IPS-20b (cell line): ENCODE results near the gene GRIK2.

Experiments
- H3K27ac ChIP-seq: one replicate; pipeline ENCODE4 v1.5.1; 2013; ENCODE audit warnings: low read length
- H3K27me3 ChIP-seq: 2 replicates; pipeline ENCODE4 v1.6.1; 2013; ENCODE audit warnings: mild to moderate bottlenecking, low read length, inconsistent platforms; ENCODE audit not compliant: insufficient read depth
- H3K36me3 ChIP-seq: 2 replicates; pipeline ENCODE4 v1.6.1; 2013; ENCODE audit warnings: low read depth, mild to moderate bottlenecking, inconsistent platforms, low read length, moderate library complexity; ENCODE audit not compliant: insufficient read depth
- H3K4me1 ChIP-seq: 2 replicates; pipeline ENCODE4 v1.6.1; 2013; ENCODE audit warnings: mild to moderate bottlenecking, control low read depth, inconsistent platforms, low read length, moderate library complexity; ENCODE audit not compliant: insufficient read depth
- H3K4me3 ChIP-seq: 2 replicates; pipeline ENCODE4 v1.5.1; 2013; ENCODE audit warnings: mild to moderate bottlenecking, low read length, inconsistent platforms
- H3K9ac ChIP-seq: 2 replicates; pipeline ENCODE4 v1.6.1; 2013; ENCODE audit warnings: low read depth, mild to moderate bottlenecking, inconsistent platforms, low read length, moderate library complexity
- H3K9me3 ChIP-seq: 2 replicates; pipeline ENCODE4 v1.6.1; 2013; ENCODE audit warnings: mild to moderate bottlenecking, low read depth, low read length, inconsistent platforms; ENCODE audit not compliant: insufficient read depth

Gene GRIK2

DNA sequence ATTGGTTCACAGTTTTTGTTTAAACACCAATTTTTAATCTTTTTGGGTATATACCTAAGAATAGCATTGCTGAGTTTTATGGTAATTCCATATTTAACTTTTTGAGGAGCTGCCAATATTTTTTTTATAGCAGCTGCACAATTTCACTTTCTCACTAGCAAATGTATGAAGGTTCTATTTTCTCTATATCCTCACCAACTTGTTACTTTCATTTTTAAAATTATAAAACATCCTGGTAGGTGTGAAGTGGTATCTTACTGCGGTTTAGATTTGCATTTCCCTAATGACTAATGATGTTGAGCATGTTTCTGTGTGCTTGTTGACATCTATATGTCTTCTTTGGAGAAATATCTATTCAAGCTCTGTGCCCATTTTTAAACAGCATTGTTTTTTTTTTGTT lies 452.1 kb downstream of the GRIK2 start:
- no peaks in the 10 kb centered on the region for H3K36me3 ChIP-seq
- H3K27ac ChIP-seq = no peak overlapping the region
- H3K9me3 ChIP-seq = no peaks in the 10 kb centered on the region
- no peak overlapping the region for H3K9ac ChIP-seq
- H3K27me3 ChIP-seq = no peaks in the 10 kb centered on the region
- H3K4me3 ChIP-seq = no peak overlapping the region
- peaks cover 27% of the 10 kb centered on the region; the same call in 1 of the 2 replicates for H3K4me1 ChIP-seq

DNA sequence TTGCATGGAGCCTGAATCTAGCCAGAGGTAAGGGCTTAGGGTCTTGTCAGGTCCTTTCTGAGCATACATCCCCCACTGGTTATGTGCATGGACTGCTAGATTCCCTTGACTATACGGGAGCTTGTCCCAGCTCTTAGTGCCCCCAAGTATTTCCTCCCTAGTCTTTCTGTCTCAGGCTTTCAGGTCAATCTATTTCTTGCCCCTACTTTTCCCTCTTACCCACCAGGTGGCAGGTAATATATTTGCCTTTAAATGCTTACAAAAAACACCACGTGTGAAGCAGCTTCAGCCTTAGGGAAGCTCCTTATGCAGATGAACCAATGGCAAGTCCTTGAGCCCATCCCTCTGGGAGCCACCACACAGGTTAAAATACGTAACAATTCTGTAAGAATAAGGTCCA lies 454.2 kb downstream of the GRIK2 start:
- Histone ChIP-seq H3K27ac (no peak overlapping the region), H3K4me1 (peaks cover 27% of the 10 kb centered on the region; the same call in 1 of the 2 replicates), H3K36me3 (no peaks in the 10 kb centered on the region), H3K4me3 (peak overlapping the region; percentile 17; the same call in 1 of the 2 replicates), H3K9ac (peak overlapping the region; percentile 23; the same call in 1 of the 2 replicates), H3K9me3 (no peaks in the 10 kb centered on the region), H3K27me3 (no peaks in the 10 kb centered on the region)

DNA sequence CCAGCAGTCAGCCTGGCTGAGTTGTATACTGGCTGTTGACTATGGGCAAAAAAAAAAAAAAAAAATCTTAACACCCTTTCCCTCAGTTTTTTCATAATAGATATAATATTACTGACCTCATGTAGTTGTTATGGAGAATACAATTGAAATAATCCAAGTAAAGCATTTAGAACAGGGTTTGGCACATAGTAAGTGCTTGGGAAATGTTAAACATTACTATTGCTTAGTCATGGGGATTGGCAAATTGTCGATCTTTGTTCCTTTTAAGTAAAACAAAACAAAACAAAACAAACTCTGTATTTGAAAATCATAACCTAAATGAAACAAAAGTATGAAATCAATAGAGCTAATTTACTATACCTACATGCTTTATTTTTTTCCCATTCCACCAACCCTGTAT lies 458.4 kb downstream of the GRIK2 start:
- Histone ChIP-seq H3K27ac (no peak overlapping the region), H3K27me3 (no peaks in the 10 kb centered on the region), H3K4me1 (peaks cover 17% of the 10 kb centered on the region; the same call in 1 of the 2 replicates), H3K36me3 (no peaks in the 10 kb centered on the region), H3K4me3 (no peak overlapping the region), H3K9me3 (no peaks in the 10 kb centered on the region), H3K9ac (no peak overlapping the region)

DNA sequence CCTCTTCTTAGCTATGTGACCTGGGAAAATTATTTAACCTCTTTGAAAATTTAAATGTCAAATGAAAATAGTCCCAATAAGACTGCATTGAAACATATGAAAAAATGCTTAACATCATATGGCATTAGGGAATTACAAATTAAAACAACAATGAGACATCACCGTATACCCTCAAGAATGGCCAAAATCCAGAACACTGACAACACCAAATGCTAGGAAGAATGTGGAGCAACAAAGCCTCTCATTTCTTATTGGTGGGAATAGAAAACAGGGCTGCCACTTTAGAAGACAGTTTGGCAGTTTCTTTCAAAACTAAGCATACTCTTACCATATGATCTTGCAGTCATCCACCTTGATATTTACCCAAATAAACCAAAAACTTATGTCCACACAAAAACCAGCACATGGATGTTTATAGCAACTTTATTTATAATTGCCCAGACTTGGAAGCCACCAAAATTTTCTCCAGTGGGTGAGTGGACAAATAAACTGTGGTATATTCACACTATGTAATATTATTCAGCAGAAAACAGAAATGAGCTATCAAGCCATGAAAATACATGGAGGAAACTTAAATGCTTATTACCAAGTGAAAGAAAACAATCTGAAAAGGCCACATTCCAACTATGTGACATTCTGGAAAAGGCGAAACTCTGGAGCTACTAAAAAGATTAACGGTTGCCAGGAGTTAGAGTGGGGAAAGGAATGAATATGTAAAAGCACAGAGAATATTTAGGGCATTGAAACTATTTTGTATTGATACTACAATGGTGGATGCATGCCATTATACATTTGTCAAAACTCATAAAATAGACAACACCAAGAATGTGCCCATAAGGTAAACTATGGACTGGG lies 459.9 kb downstream of the GRIK2 start:
- H3K4me3 ChIP-seq = no peak overlapping the region
- no peaks in the 10 kb centered on the region for H3K9me3 ChIP-seq
- H3K9ac ChIP-seq = no peak overlapping the region
- no peak overlapping the region for H3K27ac ChIP-seq
- peaks cover 6% of the 10 kb centered on the region; the same call in 1 of the 2 replicates for H3K4me1 ChIP-seq
- no peaks in the 10 kb centered on the region for H3K36me3 ChIP-seq
- H3K27me3 ChIP-seq = no peaks in the 10 kb centered on the region

DNA sequence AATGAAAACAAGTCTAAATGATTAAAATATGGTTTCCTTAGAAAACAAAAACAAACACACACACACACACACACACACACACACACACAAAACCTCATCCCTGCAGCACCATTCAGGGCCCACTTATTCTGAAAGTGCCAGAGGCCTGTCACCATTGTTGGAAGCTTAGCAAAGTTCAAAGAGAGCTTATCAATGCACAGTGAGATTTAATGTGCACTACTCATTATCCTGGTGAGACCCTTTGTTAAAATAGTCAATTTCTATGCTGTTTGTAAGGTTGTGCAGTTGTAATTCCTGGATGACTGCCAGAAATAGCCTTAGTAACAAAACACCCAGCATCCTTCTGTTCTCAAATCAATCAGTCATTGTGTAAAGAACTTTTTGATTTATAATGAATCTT lies 482.9 kb downstream of the GRIK2 start:
- H3K27ac ChIP-seq = no peak overlapping the region
- no peaks in the 10 kb centered on the region for H3K4me1 ChIP-seq
- no peaks in the 10 kb centered on the region for H3K36me3 ChIP-seq
- no peak overlapping the region for H3K9ac ChIP-seq
- H3K27me3 ChIP-seq = no peaks in the 10 kb centered on the region
- no peak overlapping the region for H3K4me3 ChIP-seq
- no peaks in the 10 kb centered on the region for H3K9me3 ChIP-seq

DNA sequence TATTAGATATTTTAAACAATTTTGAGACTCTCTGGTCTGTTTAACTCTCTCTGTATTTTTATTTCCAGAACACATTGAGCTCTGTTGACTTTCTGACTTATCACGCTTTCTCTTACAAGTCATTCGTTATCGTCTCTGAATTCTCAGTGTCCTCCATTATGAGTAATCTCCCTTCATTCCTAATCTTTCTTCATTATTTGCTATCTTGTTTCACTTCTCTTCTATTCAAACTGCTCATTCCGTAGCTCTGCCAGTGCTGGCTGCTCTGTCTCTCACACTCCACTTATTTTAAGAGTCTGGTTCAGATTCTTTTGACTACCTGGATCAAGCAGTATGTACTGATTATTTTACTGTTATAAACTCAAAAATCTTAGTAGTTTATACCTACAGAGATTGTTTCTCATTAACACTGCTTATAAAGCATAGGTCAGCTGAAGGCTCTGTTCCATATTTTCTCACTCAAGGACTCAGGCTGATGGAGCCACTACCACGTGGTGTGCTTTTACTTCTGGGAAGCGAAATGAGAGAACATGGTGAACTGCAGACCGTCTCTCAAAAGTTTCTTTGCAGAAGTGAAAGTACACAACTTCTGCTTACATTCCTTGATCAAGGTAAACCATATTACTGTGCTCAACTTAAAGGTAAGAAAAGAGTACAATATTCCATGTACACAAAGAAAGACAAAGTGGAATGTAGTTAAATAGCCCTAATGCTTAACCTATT lies 485.2 kb downstream of the GRIK2 start:
- Histone ChIP-seq H3K27ac (no peak overlapping the region), H3K27me3 (no peaks in the 10 kb centered on the region), H3K9me3 (no peaks in the 10 kb centered on the region), H3K9ac (no peak overlapping the region), H3K36me3 (no peaks in the 10 kb centered on the region), H3K4me1 (no peaks in the 10 kb centered on the region), H3K4me3 (no peak overlapping the region)

DNA sequence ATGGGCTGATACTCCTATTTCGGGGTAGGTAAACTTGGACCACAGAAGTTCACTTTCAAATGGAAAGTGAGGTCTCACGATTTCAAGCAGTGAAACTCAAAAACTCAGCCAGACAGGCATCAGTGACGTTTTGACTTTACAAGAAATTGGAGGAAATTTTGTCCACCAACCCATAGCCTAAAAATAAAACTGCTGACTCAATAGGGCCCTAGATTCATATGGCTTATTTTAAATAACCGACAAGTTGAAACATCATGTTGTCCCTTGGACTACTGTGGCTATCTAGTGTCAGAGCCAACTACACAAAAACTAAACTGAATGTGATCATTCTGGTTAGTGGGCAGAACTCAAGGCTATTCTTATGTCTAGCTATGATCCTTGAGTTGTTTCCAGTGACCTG lies 486.3 kb downstream of the GRIK2 start:
- Histone ChIP-seq H3K27ac (no peak overlapping the region), H3K9ac (no peak overlapping the region), H3K4me3 (no peak overlapping the region)

DNA sequence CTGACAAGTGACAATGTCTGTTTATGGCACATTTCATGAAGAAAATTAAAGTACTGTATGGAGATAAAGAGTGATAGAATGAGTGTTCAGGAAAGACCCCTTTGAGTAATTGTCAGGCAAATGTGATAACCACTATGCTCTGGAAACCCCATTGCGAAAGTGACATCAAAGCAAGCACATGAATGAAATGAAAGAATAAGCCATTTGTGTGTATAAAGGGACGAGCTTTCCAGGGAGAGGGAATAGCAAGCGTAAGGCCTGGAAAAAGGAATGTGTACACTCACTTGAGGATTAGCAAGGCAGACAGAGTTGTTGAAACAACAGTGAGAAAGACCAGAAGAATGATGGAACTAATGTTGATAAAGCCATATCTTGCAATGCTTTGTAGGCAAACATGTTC lies 490.0 kb downstream of the GRIK2 start:
- Histone ChIP-seq H3K9ac (no peak overlapping the region), H3K4me3 (no peak overlapping the region), H3K27me3 (no peaks in the 10 kb centered on the region), H3K36me3 (no peaks in the 10 kb centered on the region), H3K4me1 (no peaks in the 10 kb centered on the region), H3K9me3 (no peaks in the 10 kb centered on the region), H3K27ac (no peak overlapping the region)

More for the DNA sequence above, 486.3 kb downstream of the GRIK2 start:
- no peaks in the 10 kb centered on the region for H3K36me3 ChIP-seq
- no peaks in the 10 kb centered on the region for H3K4me1 ChIP-seq
- H3K27me3 ChIP-seq = no peaks in the 10 kb centered on the region
- H3K9me3 ChIP-seq = no peaks in the 10 kb centered on the region

DNA sequence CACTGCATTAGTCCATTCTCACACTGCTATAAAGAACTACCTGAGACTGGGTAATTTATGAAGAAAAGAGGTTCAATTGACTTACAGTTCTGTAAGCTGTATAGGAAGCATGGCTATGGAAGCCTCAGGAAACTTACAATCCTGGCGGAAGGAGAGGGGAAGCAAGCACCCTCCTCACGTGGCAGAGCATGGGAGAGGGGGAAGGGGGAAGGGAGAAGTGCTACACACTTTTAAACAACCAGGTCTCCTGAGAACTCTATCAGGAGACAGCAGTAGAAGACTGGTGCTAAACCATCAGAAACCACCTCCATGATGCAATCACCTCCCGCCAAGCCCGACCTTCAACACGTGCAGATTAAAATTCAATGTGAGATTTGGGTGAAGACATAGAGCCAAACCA lies 494.0 kb downstream of the GRIK2 start:
- Histone ChIP-seq H3K9me3 (no peaks in the 10 kb centered on the region), H3K27ac (no peak overlapping the region), H3K4me3 (no peak overlapping the region), H3K27me3 (no peaks in the 10 kb centered on the region), H3K9ac (no peak overlapping the region), H3K36me3 (no peaks in the 10 kb centered on the region), H3K4me1 (no peaks in the 10 kb centered on the region)

DNA sequence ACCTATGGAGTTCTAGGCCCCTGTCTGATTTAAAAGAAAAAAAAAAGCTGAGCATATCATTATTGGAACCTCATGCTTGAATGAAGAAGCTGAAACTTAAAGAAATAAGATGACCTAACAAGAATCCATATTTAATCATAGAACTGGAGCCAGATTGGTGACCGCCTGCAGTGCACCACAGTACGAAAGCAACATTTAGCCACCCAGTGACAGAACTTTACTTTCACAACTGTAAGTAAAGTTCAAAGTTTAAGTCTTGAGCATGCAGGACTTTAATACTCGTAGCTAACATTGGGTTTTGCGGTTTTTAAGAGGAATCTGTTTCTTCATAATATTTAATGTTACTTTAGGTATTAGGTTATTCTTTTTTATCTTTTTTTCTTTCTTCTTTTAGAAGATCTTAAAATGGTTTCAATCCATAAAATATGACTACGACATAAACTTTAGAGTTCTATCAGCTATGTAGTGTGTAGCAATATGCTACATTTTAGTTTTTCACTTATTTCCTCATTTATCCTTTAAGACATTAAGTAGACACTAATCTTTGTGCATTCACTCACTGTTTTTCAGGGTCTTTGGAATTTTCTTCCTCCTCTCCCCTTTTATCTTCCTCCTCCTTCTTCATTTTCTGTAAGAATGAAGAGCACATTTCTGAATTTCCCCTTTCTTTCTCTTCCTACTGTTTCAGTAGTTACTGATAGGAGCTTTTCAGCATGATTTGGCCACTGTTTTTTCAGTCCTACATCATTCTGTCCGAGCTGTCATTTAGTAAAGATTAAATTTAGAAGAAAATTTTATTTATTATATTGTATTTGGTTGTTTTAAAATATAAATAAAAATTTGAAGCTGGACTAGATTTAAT lies 514.1 kb downstream of the GRIK2 start:
- Histone ChIP-seq H3K36me3 (no peaks in the 10 kb centered on the region), H3K4me1 (no peaks in the 10 kb centered on the region), H3K9me3 (no peaks in the 10 kb centered on the region), H3K4me3 (no peak overlapping the region), H3K27me3 (no peaks in the 10 kb centered on the region), H3K9ac (no peak overlapping the region), H3K27ac (no peak overlapping the region)

DNA sequence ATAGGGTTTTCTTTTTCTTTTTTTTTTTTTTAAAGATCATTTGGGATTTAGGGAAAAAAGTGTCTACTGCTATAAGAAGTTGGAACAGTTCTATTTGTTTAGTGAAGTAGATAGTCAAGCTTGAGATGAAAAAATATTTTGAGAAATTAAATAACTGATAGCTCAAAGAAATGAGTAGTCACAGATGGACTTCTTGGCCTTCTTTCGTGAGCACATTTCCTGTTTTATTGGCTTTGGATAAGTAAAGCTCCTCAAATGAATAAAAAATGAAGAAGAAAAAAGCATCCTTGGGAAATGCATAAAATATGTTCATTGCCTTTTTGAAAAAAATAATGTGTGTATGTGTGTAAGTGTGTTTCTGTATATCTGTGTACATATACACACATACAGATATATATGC lies 515.9 kb downstream of the GRIK2 start:
- no peak overlapping the region for H3K27ac ChIP-seq
- no peak overlapping the region for H3K4me3 ChIP-seq
- H3K4me1 ChIP-seq = no peaks in the 10 kb centered on the region
- no peaks in the 10 kb centered on the region for H3K27me3 ChIP-seq
- H3K36me3 ChIP-seq = no peaks in the 10 kb centered on the region
- H3K9ac ChIP-seq = no peak overlapping the region
- H3K9me3 ChIP-seq = no peaks in the 10 kb centered on the region
